Type B pancreatic cell (in vitro differentiated cells): Measurements from ENCODE around the gene WDFY4. TPM values are rescaled to one million over a fixed set of nuclear protein-coding genes. Genes with fewer than 3 reads are reported as not detected.
A peak's percentile ranks its signal among the peaks of the same experiment; 100 is the strongest.

ENCODE experiments used
- DNase-seq: peaks from one replicate; pipeline ENCODE4 v3.0.0; 2021; ENCODE audit warnings: mixed read lengths; ENCODE audit not compliant: unreplicated experiment; ENCODE audit errors: extremely low spot score
- H3K27ac Mint-ChIP-seq: 2 replicates; pipeline ENCODE4 v1.8.0; 2021; ENCODE audit warnings: mild to moderate bottlenecking, mixed read lengths
- H3K27me3 Mint-ChIP-seq: 2 replicates; pipeline ENCODE4 v1.8.0; 2021; ENCODE audit warnings: mixed read lengths
- H3K36me3 Mint-ChIP-seq: 2 replicates; pipeline ENCODE4 v1.8.0; 2021; ENCODE audit warnings: mixed read lengths
- H3K4me1 Mint-ChIP-seq: one replicate; pipeline ENCODE4 v1.8.0; 2021; ENCODE audit warnings: mixed read lengths; ENCODE audit not compliant: unreplicated experiment
- H3K4me3 Mint-ChIP-seq: 2 replicates; pipeline ENCODE4 v1.8.0; 2021; ENCODE audit warnings: mild to moderate bottlenecking, mixed read lengths
- H3K9me3 Mint-ChIP-seq: 2 replicates; pipeline ENCODE4 v1.8.0; 2021; ENCODE audit warnings: mixed read lengths
- CTCF ChIP-seq: fragments of 200-600 bp; sonication (generic); conservative IDR thresholded peaks from 2 replicates; pipeline ENCODE4 v1.5.0; 2021; ENCODE audit warnings: antibody characterized with exemption, mild to moderate bottlenecking
- total RNA-seq: library from RNA; stranded (reverse); gene quantifications from 2 replicates; pipeline ENCODE4 v1.2.1, GENCODE V29; 2021; ENCODE audit warnings: low replicate concordance

The WDFY4 gene
- total RNA-seq, 1 donor from 2014 or later: 0.05 TPM

GRCh38 chr10:48775206-48775517 is 90.5 kb downstream of the WDFY4 start:
- H3K9me3 Mint-ChIP-seq: no peaks in the 10 kb centered on the region
- H3K27ac Mint-ChIP-seq: no peak overlapping the region
- H3K27me3 Mint-ChIP-seq: peaks cover 14% of the 10 kb centered on the region
- H3K36me3 Mint-ChIP-seq: no peaks in the 10 kb centered on the region
- no peak overlapping the region for H3K4me3 Mint-ChIP-seq
- DNase-seq: peak; percentile 11
- H3K4me1 Mint-ChIP-seq: no peaks in the 10 kb centered on the region
- TF ChIP-seq CTCF: no peak

- no peak overlapping the region for H3K27ac Mint-ChIP-seq
- DNase-seq: peak; percentile 27
- no peaks in the 10 kb centered on the region for H3K4me1 Mint-ChIP-seq
- H3K9me3 Mint-ChIP-seq: no peaks in the 10 kb centered on the region
- TF ChIP-seq CTCF: no peak
- H3K27me3 Mint-ChIP-seq: peaks cover 14% of the 10 kb centered on the region
- H3K36me3 Mint-ChIP-seq: no peaks in the 10 kb centered on the region
- no peak overlapping the region for H3K4me3 Mint-ChIP-seq
Observed at GRCh38 chr10:48776005-48776522, 91.4 kb downstream of the WDFY4 start.

GRCh38 chr10:48776528-48776927 is 91.9 kb downstream of the WDFY4 start:
- Mint-ChIP-seq H3K4me3 (no peak overlapping the region), H3K27me3 (peaks cover 15% of the 10 kb centered on the region), H3K4me1 (no peaks in the 10 kb centered on the region), H3K27ac (no peak overlapping the region), H3K36me3 (no peaks in the 10 kb centered on the region), H3K9me3 (no peaks in the 10 kb centered on the region)
- peak; percentile 62 for DNase-seq
- TF ChIP-seq CTCF: no peak

DNA sequence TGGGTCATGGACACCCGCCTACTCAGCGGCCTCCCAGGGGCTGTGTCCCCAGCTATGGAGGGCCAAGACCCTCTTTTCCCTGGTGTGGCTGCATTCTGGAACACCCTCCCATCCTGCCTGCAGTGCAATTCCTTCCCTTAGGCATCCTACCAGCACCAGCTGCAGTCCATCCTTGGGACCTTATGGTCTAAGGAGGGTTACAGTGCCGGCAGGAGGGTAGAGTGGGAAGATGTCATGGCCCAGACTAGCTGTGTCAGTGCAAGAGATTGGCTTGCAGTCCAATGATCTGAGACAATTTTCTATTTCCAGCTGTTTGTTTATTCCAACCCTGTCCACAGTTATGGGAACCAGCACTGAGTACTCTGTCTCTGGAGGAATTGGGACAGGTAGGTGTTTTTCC is 92.4 kb downstream of the WDFY4 start:
- peaks cover 14% of the 10 kb centered on the region for H3K27me3 Mint-ChIP-seq

GRCh38 chr10:48778193-48778857 is 93.7 kb downstream of the WDFY4 start:
- H3K27ac Mint-ChIP-seq: no peak overlapping the region
- peaks cover 19% of the 10 kb centered on the region for H3K27me3 Mint-ChIP-seq
- no peaks in the 10 kb centered on the region for H3K4me1 Mint-ChIP-seq
- H3K36me3 Mint-ChIP-seq: no peaks in the 10 kb centered on the region
- DNase-seq: peak; percentile 53
- no peak for TF ChIP-seq CTCF
- no peaks in the 10 kb centered on the region for H3K9me3 Mint-ChIP-seq
- H3K4me3 Mint-ChIP-seq: no peak overlapping the region

More for the DNA sequence above, 92.4 kb downstream of the WDFY4 start:
- no peak overlapping the region for H3K27ac Mint-ChIP-seq
- H3K4me1 Mint-ChIP-seq: no peaks in the 10 kb centered on the region
- no peaks in the 10 kb centered on the region for H3K9me3 Mint-ChIP-seq
- H3K4me3 Mint-ChIP-seq: no peak overlapping the region
- DNase-seq: peak; percentile 34
- TF ChIP-seq CTCF: no peak
- no peaks in the 10 kb centered on the region for H3K36me3 Mint-ChIP-seq

DNA sequence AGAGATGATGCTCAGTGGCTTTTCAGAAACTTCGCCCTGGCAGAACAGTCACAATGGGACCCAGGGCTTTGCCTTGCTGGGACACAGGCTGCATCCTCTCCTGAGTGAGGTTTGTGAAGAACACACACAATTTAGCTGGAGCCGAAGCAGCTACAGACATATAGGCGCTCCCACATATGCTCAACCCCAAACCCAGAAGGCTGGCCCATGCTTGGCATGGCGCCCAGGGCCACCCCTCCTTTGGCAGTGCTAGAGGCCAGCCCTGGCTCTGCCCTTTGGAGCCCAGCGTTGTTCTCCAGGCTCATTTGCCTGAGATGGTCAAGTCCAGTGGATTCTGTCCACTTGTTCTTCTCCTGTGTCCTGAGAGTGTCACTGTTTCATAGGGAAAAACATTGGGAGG is 94.4 kb downstream of the WDFY4 start:
- Mint-ChIP-seq H3K27ac (no peak overlapping the region), H3K4me3 (no peak overlapping the region), H3K4me1 (no peaks in the 10 kb centered on the region), H3K27me3 (peaks cover 19% of the 10 kb centered on the region), H3K9me3 (no peaks in the 10 kb centered on the region), H3K36me3 (no peaks in the 10 kb centered on the region)
- no peak for TF ChIP-seq CTCF
- DNase-seq: peak; percentile 34
